AG20443 (cell line): ENCODE measurements around the gene ITM2C.

ENCODE experiments used
- DNase-seq: peaks from one replicate; pipeline ENCODE4 v3.0.0; 2012; ENCODE audit warnings: low spot score, mixed read lengths

Gene ITM2C

GRCh38 chr2:230852113-230852512 is 12.6 kb upstream of the ITM2C start:
- no peak for DNase-seq

GRCh38 chr2:230861552-230862255 is 3.0 kb upstream of the ITM2C start:
- DNase-seq = no peak

- DNase-seq = no peak
These were observed 2.5 kb upstream of the ITM2C start for GRCh38 chr2:230862292-230862691.

GRCh38 chr2:230863031-230863430 is 1.7 kb upstream of the ITM2C start:
- no peak for DNase-seq

- DNase-seq = no peak
These were observed 1.2 kb upstream of the ITM2C start for GRCh38 chr2:230863442-230864121.

- no peak for DNase-seq
These were observed 579 bp upstream of the ITM2C start for GRCh38 chr2:230864122-230864604.

- DNase-seq = peak; percentile 25
These were observed 594 bp downstream of the ITM2C start for GRCh38 chr2:230865307-230865765.

GRCh38 chr2:230865766-230866755 is 1.3 kb downstream of the ITM2C start:
- peak; percentile 56 for DNase-seq

GRCh38 chr2:230866756-230867523 is 2.2 kb downstream of the ITM2C start:
- peak; percentile 39 for DNase-seq

GRCh38 chr2:230868161-230868946 is 3.6 kb downstream of the ITM2C start:
- no peak for DNase-seq

- DNase-seq = no peak
These were observed 4.5 kb downstream of the ITM2C start for GRCh38 chr2:230868947-230869913.

GRCh38 chr2:230869914-230870543 is 5.3 kb downstream of the ITM2C start:
- no peak for DNase-seq

- no peak for DNase-seq
These were observed 6.0 kb downstream of the ITM2C start for GRCh38 chr2:230870544-230871360.

- DNase-seq = no peak
These were observed 6.8 kb downstream of the ITM2C start for GRCh38 chr2:230871361-230872150.

- DNase-seq = no peak
These were observed 7.6 kb downstream of the ITM2C start for GRCh38 chr2:230872151-230872967.

GRCh38 chr2:230872968-230873660 is 8.4 kb downstream of the ITM2C start:
- no peak for DNase-seq
